GM18868 (cell line): ENCODE data around the gene STEEP1.
A peak's percentile ranks its signal among the peaks of the same experiment; 100 is the strongest.

Source experiments
- ATAC-seq: cut with Tn5 transposase; IDR thresholded peaks from one replicate; pipeline ENCODE4 v1.9.1; 2021; ENCODE audit warnings: mild to moderate bottlenecking, moderate library complexity; ENCODE audit not compliant: unreplicated experiment

Gene STEEP1

DNA sequence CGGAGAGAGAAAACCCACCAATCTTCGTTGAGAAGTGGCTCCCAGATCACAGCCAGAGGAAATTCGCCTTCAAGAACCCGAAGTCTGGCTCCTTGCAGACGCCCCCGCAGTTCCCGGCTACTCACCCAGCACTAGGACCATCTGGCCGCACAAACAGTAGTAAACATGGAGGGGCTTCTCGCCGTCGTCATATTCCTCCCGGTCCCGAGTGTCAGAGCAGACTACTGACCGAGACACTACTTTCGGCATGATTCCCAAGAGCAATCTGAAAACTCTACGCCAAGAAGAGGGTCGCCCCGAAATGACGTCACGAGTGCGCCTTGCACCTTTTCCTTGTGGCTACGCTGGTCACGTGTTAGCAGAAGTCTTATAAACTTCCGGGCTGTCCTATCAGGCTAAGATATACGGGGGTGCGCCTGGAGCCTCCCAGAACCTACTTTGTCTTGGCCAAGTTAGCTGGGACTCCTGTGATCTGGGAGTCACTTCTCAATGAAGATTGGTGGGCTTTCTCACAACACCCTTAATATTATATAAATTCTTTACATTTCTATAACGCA lies at the start of gene STEEP1:
TSS of gene STEEP1 (minus strand) at position 303 of the 557 bp plus-strand sequence. CDS start at position 249, 54 bp downstream.
- peak; percentile 96 for ATAC-seq

DNA sequence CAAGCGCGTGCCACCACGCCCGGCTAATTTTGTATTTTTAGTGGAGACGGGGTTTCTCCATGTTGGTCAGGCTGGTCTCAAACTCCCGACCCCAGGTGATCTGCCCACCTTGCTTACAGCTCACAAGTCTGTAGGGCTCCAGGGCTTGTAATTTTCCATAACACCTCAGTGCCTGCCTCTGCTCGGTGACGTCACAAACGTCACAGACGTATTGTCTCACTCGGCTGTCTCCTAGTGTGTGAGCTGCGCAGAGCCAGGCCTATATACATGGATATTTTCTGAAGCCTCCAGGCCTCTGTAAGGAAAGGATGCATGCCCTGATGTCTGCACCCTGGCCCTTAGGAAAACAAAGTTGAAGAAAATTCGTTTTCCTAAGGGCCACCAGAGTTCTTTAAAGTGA lies 49.6 kb upstream of the STEEP1 start:
- ATAC-seq, result no peak

DNA sequence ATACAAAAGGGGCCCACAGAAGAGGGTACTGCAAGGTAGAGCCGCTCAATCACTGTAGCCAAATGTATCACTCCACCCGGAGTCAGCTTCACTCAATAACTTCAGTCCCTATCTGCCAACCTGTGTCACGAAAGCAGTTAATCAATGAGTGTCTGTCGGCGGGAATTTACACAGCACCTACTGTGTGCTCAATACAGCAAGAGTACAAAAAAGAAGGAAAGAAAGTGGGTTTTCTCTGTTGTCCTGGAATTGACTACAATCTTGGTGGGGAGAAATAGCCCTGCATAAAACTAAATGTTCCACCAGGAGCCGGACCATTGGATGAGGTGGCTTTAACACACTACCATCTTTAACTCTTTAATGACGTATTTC lies 41.8 kb upstream of the STEEP1 start:
- ATAC-seq, result no peak

DNA sequence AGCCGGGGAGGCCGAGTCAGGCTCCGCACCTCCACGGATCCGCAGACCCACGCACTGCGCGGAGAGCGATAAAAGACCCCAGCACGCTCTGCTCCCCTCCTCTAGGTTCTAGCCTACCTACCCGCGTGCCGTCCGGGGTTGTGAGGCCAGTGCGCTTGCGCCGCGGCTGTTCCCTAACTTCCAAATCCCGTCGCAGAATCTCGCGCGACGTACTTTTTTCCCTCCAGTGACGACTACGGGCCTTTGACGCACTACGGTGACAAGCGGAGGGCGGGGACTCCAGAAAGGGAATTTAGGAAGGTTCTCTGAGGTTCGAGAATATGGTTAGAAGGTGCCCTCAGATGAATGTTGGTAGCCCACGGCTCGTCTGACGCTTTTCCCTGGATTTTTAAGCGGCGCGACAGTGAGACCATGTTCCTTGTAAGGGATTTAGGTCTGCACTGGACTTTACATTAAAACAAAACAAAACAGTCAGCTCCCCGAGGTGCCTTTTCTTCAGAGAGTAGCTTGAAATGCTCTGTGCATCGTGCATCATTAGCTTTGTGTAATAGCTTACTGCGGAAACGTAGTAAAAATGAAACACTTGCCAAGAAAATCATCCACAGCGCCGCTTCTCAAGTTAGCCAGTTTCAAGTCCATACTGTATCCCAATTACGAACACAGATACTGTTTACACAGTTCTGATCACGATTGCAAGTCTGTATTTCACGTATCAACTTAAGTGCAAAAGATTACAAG lies 41.2 kb upstream of the STEEP1 start, which contains the start of gene NKRF:
TSS of gene NKRF (minus strand) at position 145 of the 738 bp plus-strand sequence.
- ATAC-seq, result peak; percentile 84

DNA sequence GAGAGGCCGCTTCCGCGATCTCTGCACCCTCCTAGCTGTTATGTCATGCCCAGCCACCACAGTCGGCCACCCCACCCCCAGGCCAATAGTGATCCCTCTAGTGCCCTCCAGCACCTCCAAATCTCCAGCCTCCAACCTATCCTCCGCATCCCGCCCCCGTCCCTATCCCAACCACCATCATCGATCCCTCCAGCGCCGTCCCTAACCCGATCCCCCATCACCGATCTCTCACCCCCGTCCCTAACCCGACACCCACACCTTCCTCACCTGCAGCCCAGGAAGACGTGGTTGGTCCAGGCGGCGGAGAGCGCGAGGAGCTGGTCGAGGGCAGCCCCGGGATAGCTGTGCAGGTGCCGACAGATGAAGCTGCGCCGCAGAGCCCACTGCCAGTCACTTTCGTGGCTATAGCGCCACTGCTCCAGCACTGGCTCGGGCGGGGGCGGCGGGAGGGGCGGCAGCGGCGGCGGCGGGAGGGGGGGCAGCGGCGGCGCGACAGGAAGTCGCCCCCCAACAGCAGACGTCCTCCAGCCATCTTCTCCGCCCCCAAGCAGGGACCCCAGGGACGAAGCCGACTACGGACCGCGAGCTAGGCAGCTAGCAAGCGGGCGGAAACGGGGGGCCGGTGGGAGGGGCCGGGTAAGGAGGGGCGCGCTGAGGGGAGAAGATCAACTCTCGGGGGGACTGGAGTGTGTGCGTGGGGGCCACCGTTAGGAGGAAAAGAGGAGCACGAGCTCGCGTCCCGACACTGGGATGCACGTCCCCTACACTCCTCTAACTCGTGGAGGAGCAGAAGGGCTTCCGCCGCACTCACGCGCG lies 40.5 kb upstream of the STEEP1 start:
- peak; percentile 31 for ATAC-seq

DNA sequence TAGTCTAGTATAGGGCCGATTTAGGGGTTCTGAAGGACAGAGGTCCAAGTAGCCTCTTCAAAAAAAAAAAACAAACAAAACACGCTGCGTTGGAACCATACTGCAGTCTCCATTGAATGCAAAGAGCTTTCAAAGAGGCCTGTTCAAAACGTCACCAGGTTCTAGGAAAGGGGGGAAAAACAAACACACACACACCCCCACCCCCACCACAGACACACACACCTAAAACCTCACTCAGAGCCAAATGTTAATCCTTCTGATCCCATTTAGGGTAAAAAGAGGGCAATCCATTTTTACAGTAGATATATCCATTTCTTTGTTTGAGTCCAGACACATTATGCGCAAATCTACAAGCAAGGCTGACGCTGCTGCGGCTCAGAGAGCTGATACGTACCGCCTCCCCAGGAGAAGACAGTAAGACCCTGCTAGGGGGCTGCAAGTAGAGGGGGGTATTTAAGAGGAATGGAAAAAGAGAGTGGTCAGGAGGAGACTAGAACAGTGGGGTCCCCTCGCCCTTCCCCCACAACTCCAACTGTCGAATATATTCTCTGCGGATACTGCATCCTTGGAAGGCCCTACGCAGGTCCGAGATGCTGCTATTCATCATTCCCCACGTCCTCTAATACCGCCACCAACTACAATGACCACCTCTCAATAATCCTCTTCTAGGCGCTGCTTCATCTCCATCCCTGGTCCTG lies 39.7 kb upstream of the STEEP1 start:
- ATAC-seq, result no peak

DNA sequence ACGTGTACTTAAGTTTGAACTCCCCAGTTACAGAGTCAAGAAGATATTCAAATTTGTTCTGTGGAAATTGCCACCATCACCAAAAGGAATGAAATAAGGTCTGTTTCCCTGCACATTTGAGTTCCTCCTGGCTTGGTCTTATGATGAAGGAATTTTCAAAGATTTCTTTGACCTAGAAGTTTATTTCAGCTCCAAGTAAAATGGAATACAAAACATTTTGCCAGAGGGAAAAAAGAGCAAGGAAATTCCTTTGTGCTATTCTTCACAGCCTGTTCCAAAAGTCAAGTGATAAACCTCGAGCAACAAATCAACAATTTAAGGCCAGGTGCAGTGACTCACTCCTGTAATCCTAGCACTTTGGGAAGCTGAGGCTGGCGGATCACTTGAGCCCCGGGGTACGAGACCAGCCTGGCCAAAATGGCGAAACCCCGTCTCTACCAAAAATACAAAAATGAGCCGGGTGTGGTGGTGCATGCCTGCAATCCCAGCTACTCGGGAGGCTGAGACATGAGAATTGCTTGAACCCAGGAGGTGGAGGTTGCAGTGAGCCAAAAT lies 37.6 kb upstream of the STEEP1 start:
- ATAC-seq, result no peak

DNA sequence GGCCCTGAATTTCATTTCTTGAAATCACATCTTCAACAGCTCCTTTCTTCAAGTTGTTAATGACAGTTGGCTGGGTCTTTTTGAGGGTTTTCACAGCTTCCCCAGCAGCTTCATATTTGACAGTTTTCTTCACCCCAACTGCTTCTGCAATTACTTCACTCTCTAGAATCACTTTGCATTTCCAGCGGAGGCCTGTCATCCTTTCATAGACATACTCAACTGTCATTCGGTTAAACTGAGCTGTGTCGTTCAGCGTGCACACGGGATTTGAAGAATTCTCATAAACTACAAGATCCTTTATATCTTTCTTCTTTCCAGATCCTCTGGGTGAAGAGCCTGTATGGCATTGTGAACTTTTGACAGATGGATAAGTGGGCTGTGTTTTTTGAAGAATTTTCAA lies 24.6 kb upstream of the STEEP1 start:
- no peak for ATAC-seq

DNA sequence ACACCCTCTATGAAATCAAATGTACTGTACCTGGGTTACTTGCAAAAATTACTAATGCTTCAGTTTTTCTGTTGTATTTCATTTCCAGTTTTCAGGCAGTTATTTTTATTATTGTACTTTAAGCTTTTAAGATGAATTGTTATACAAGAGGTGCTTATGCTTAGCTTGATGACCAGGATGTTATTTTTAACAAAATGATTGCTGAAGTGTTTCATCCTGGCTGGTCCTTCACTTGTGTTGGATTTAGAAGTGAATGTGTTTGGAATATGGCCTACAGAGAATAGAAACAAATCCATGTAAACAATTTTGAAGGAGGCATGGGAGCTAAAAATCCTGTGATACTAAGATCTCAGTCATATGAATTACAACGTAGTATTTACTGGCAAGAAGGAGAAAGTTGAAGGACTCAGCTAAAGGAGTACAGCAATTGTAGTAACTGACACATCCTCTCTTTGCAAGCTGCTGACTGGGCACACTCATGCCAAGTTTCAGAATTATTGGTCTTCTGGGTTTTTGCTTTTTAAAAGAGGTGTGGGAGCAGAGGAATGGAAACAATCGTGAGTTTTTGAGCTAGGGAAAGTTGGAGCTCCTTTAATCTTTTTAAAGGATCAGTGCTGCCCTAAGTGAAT lies 18.3 kb upstream of the STEEP1 start:
- ATAC-seq, result no peak

DNA sequence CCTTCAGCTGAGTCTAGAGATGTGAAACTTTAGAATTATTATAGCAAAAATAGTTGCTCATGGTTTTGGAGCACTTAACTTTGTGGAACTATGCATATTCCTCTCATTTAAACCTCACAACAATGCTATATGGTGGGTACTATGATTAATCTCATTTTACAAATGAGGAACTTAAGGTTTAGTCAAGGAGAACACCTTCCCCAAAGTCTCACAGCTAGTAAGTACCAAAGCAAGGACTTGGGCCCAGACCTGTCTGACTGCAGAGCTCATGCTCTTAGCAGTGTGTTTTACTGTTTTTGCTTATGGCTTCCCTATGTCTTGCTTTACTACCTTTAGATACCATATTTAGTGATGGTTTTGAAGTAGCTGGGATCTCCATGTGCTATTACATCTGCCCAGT lies 14.2 kb upstream of the STEEP1 start:
- peak; percentile 57 for ATAC-seq

DNA sequence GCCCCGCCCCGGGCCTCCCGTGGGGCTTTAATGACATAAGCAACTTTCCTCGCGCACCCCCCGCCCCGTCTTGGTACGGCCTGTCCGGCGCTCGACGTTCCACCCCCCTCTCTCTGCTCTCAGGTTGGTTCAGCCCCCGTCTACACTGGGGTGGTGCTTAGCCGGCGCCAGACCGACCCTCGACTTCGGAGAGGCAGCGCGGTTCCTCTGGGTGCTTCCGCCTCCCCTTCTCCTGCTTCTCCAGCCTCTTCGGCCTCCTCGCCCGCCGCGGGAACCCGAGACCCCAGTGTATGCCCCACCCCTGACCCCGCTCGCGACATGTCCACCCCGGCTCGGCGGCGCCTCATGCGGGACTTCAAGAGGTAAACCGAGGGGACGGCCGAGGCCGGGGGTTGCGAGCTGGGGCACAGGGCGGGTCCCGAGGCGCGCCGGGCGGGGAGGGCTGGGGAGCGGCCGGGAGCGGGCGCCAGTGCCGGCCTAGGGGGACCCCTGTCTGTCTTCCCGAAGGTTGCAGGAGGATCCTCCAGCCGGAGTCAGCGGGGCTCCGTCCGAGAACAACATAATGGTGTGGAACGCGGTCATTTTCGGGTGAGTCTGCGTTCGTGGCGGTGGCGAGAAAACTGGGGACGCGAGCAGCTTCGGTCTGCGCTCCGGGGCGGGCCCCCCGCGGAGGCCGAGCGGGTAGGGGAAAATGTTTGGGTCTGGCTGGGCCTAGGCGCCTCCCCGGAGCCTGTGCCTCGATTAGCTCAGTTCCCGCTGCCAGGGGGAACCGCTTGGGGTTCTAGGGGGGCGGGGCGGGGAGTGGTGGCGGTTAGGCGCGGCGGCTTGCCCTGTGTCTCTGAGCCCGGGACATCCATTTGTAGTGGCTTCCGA lies 9.4 kb upstream of the STEEP1 start, which contains the start of gene UBE2A:
TSS of gene UBE2A (plus strand) at position 170 of the 873 bp plus-strand sequence. CDS start at position 319, 149 bp downstream.
- ATAC-seq, result peak; percentile 83

DNA sequence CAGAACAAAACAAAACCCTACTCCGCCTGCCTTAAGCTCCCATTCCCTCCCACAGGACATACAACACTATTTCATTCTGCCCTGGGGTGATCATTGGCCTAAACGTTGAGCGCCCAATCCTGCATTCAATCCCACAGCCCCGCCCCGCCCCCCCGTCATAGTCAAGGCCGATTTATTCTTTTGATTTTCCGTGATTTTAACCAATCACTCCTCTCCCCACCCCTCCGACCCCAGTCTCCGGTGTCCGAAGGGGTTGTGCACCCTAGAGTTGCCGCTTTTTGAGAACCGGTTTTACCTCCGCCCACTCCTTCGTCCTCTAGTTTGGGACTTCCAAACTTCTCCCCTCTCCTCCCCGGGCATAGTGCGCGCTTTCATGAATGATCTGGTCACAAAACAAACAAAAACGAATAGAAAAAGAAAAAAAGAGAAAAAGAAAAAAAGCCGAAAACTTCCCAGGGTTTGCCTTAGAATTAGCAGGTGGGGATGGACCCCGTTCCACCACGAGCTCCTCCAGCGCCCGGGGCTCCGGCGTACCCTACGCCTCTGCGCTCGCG lies 8.7 kb upstream of the STEEP1 start:
- ATAC-seq, result peak; percentile 16

DNA sequence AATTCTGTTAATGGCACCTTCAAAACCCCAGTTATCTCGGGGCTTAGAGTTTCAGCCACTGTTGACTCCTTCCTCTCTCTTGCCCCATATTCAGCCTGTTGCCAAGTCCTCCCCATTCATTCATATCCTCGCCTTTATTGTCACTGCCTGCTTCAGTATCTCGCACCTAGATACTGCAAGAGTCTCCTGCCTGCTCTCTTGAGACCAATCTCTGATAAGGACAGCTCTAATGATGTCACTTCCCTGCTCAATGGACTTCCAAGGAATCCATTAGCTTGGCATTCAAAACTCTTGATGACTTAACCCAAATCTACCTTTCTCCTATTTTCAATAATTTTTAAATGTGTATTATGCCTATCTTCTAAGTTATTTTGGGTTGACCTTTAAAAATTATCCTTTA lies 8.0 kb upstream of the STEEP1 start:
- no peak for ATAC-seq

DNA sequence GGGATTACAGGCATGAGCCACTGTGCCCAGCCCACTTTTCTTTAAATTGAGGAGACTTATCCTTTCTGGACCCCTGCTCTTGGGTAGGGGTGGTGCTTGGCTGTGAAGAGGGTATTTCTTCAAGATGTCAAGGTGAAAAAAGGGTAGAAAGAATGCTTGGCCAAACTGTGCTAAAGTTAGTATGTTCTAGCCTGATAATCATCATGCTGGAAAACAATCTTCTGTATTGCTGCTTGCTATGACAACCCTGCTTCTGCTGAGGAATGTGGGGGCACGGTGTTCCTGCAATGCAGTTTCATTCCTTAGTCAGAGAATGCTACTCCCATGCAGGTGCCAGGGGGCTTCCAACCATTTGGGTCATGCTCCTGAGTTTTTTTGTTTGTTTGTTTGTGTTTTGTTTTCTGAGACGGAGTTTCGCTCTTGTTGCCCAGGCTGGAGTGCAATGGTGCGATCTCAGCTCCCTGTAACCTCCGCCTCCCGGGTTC lies 5.2 kb upstream of the STEEP1 start:
- no peak for ATAC-seq

DNA sequence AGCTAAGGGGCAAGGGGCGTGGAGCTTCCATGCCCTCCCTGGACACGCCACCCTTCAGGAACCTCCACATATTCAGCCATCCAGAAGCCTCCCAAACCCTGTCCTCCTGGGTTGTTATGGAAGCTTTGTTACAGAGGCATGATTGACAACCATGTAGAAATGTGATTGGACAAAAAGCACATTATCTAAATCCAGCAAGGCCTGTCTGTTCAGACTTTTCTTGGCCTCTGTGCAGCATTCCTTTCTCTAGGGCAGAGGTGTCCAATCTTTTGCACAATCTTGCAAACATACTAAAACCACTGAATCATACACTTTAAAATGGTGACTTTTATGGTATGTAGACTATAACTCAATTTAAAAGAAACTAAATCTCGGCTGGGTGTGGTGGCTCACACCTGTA lies 12.7 kb downstream of the STEEP1 start:
- no peak for ATAC-seq

DNA sequence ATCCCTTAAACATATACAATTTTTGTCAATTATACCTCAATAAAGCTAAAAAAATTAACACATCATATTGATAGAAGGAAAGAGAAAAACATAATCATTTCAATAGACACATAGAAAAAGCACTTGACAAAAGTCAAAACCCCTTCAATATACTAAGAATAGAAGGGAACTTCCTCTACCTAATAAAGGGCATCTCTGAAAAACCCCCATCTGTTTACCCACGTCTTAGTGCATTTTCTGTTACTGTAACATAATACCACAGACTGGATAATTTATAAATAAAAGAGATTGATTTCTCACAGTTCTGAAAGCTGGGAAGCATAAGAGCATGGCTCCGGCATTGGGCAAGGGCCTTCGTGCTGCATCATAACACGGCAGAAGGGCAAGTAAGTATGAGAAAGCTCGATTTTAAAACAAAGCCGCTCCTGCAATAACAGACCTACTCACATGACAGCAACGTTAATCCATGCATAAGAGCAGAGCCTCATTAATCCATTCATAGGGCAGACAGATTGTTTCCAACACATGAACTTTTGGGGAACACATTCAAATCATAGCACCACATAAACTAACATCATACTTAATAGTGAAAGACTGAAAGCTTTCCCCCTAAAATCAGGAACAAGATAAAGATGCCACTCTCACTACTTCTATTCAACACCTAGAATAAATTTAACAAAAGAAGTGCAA lies 15.7 kb downstream of the STEEP1 start:
- ATAC-seq, result peak; percentile 83

DNA sequence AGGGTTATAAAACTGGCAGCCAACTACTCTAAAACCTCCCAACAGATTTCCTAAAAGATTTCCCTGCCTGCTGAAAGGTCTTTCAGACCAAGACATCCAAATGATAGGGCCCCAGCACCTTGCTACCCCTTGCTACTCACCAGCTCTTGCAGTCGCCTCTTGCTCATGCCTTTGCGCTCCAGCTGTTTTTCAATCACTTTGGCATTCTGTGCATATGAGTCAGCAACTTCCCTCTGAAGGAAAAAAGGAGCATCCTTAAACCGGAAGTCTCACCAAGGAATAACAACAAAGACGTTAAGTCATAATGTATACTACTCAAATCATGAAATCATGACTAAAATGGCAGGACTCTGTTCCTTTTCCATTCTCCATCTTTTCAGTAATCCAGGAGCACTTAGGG lies 24.0 kb downstream of the STEEP1 start:
- no peak for ATAC-seq

DNA sequence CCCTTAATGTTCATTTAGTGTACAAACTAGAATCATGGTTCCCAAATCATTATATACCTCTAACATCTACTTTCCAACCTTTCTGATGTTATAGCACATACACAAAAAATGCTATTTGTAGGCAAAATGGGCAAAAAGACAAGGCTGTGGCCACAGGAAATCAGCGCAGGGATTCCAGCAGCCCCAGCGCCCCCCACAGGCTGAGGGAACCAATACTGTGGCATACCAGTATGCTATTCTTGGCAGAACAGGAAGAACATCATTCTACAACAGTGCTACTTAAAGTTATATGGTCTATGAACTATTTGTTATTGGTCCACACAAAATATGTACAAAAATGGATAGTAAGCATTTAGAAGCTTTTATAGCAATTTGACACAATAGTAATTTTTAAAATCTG lies 25.3 kb downstream of the STEEP1 start:
- no peak for ATAC-seq
